GM12891 (cell line): ENCODE measurements around the gene CCDC88B.

Experiments used
- PAX5 ChIP-seq: IDR thresholded peaks from 2 replicates; pipeline ENCODE4 v1.6.1; 2011; ENCODE audit warnings: low read length, moderate library complexity, mild to moderate bottlenecking; ENCODE audit not compliant: insufficient read depth, severe bottlenecking
- POLR2A ChIP-seq: IDR thresholded peaks from 2 replicates; pipeline ENCODE4 v1.6.1; 2011; ENCODE audit warnings: low read depth, low read length, control low read depth
- POLR2AphosphoS5 ChIP-seq: IDR thresholded peaks from 2 replicates; pipeline ENCODE4 v1.6.1; 2011; ENCODE audit warnings: low read depth, low read length, control low read depth
- POU2F2 ChIP-seq: IDR thresholded peaks from 2 replicates; pipeline ENCODE4 v1.6.1; 2011; ENCODE audit warnings: low read depth, mild to moderate bottlenecking, control low read depth, low read length, moderate library complexity
- SPI1 ChIP-seq: IDR thresholded peaks from 2 replicates; pipeline ENCODE4 v1.6.1; 2011; ENCODE audit warnings: low read depth, low read length, control low read depth
- TAF1 ChIP-seq: IDR thresholded peaks from 2 replicates; pipeline ENCODE4 v1.6.1; 2011; ENCODE audit warnings: low read depth, low read length, control low read depth

GRCh38 chr11:64344787-64345186, 4.8 kb downstream of the CCDC88B start:
- TF ChIP-seq POLR2AphosphoS5 (no peak), SPI1 (no peak), POLR2A (no peak), TAF1 (no peak), PAX5 (no peak), POU2F2 (no peak)
